Tibial nerve (tissue), 4 donors: Measurements from ENCODE around the gene S100A16. TPM values are rescaled to one million over a fixed set of nuclear protein-coding genes. Genes with fewer than 3 reads are reported as not detected.

Experiments
- DNase-seq, 2 donors: peaks; one replicate each; pipeline ENCODE4 v3.0.0-alpha.2; 2019; ENCODE audit warnings: low spot score in 2 of 2
- H3K27ac ChIP-seq, 4 donors: fragments of 200-600 bp; sonication (generic) in 3 of 4; one replicate each; pipeline ENCODE4 v1.5.1; 2017 to 2019; ENCODE audit warnings: mild to moderate bottlenecking in 1 of 4
- H3K27me3 ChIP-seq, 2 donors: fragments of 200-600 bp; sonication (generic) in 1 of 2; one replicate each; pipeline versions ENCODE4 v1.5.1 to v1.6.0; 2017 to 2019
- H3K36me3 ChIP-seq, 3 donors: fragments of 200-600 bp; sonication (generic); one replicate each; pipeline ENCODE4 v1.5.1; 2018 to 2019
- H3K4me1 ChIP-seq, 4 donors: fragments of 200-600 bp; sonication (generic) in 3 of 4; one replicate each; pipeline ENCODE4 v1.5.1; 2017 to 2019
- H3K4me3 ChIP-seq, 4 donors: fragments of 200-600 bp; sonication (generic) in 3 of 4; one replicate each; pipeline ENCODE4 v1.5.1; 2017 to 2019; ENCODE audit warnings: mild to moderate bottlenecking in 1 of 4, moderate library complexity in 1 of 4
- H3K9me3 ChIP-seq, 4 donors: fragments of 200-600 bp; sonication (generic) in 3 of 4; one replicate each; pipeline ENCODE4 v1.5.1; 2017 to 2019
- EP300 ChIP-seq, 2 donors: sonication (generic); formaldehyde crosslinking; IDR thresholded peaks; one replicate each; pipeline ENCODE4 v1.6.1; 2017; ENCODE audit warnings: antibody characterized with exemption in 2 of 2, mild to moderate bottlenecking in 1 of 2
- POLR2A ChIP-seq, 2 donors: fragments of 450-650 bp; IDR thresholded peaks; one replicate each; pipeline ENCODE4 v1.6.1; 2017; ENCODE audit warnings: antibody characterized with exemption in 2 of 2, mild to moderate bottlenecking in 2 of 2, moderate library complexity in 2 of 2
- WGBS, 2 donors: methylation state at CpG; one replicate each; pipeline ENCODE4 v1.1.5; 2018; 5-methylcytosine and 5-hydroxymethylcytosine counted together
- total RNA-seq, 4 donors: library from RNA; depleted of rRNA; stranded (reverse); fragments of >200 nt; gene quantifications; one replicate each; pipeline ENCODE4 v1.1.0, GENCODE V29; 2016
- TF ChIP-seq, protein P1 (sequence below), 5 experiments: fragments of 200-600 bp in 3 of 5; fragments of 450-650 bp in 2 of 5; sonication (generic) in 3 of 5; IDR thresholded peaks; one replicate each; pipeline ENCODE4 v1.5.1; 2016 to 2019; ENCODE audit warnings: antibody characterized with exemption in 5 of 5, mild to moderate bottlenecking in 3 of 5, moderate library complexity in 2 of 5

The S100A16 gene
- total RNA-seq, 4 donors from 2014 or later: 45.5 to 120 (median 77.1) TPM

- no peak for DNase-seq
- WGBS, 2 donors: 59 to 74% methylated on average over 3 to 5 of the region's 5 CpGs
- H3K9me3 ChIP-seq: no peaks in the 10 kb centered on the region
- no peaks in the 10 kb centered on the region for H3K27me3 ChIP-seq
- H3K27ac ChIP-seq: peak overlapping the region; percentile 88 to 99 (median 94)
- TF ChIP-seq EP300 (IDR thresholded peaks at IDR 0.05) (no peak), POLR2A (IDR thresholded peaks at IDR 0.05) (no peak)
- TF ChIP-seq, protein P1, sequence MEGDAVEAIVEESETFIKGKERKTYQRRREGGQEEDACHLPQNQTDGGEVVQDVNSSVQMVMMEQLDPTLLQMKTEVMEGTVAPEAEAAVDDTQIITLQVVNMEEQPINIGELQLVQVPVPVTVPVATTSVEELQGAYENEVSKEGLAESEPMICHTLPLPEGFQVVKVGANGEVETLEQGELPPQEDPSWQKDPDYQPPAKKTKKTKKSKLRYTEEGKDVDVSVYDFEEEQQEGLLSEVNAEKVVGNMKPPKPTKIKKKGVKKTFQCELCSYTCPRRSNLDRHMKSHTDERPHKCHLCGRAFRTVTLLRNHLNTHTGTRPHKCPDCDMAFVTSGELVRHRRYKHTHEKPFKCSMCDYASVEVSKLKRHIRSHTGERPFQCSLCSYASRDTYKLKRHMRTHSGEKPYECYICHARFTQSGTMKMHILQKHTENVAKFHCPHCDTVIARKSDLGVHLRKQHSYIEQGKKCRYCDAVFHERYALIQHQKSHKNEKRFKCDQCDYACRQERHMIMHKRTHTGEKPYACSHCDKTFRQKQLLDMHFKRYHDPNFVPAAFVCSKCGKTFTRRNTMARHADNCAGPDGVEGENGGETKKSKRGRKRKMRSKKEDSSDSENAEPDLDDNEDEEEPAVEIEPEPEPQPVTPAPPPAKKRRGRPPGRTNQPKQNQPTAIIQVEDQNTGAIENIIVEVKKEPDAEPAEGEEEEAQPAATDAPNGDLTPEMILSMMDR (IDR thresholded peaks at IDR 0.05): no peak
- H3K4me1 ChIP-seq: peaks cover 0 to 66% (median 48%) of the 10 kb centered on the region in 4 donors
- H3K36me3 ChIP-seq: peaks cover 0 to 4% (median 0%) of the 10 kb centered on the region in 3 donors
- peak overlapping the region in 2 of 4 donors; percentile 54 to 66 for H3K4me3 ChIP-seq
These were observed 469 bp upstream of the S100A16 start for GRCh38 chr1:153613406-153613805.

DNA sequence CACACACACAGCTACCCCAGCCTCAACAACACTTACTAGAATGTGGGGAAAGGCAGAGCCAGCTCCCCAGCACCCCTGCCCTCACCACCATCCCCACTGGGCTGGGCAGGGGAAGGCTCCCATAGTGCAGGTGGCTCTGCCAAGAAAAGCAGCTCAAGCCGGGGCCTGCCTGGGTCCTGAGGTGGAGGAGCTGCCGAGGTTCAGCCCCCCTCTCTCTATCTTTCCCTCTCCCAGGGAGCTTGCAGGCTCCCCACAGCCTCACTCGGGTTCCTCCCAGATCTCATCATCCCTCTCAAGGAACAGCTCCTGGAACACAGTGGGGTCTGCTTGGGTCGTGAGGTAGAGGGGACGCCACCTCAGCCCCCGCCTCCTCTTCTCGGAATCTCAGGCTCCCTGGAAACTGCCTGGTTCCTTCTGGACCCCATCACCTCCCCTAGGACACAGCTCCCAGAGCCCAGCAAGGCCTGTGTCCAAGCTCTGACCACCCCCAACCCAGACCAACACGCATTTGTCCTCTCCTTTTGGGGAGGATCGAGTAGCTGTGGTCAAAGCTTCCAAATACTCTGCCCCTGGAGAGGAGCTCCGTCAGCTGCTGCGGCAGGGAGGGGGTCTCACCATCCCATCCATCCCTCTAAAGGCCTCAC lies 704 bp downstream of the S100A16 start:
- Histone ChIP-seq H3K27ac (peak overlapping the region; percentile 88 to 99 (median 94)), H3K27me3 (no peaks in the 10 kb centered on the region), H3K36me3 (peaks cover 0 to 6% (median 0%) of the 10 kb centered on the region in 3 donors), H3K4me3 (peak overlapping the region; percentile 45 to 66 (median 58)), H3K9me3 (no peaks in the 10 kb centered on the region), H3K4me1 (peaks cover 0 to 77% (median 54%) of the 10 kb centered on the region in 4 donors)
- WGBS, 2 donors: 37% methylated on average over 11 of the region's 11 CpGs
- no peak for TF ChIP-seq EP300 (IDR thresholded peaks at IDR 0.05)
- no peak for TF ChIP-seq POLR2A (IDR thresholded peaks at IDR 0.05)
- TF ChIP-seq, protein P1 (IDR thresholded peaks at IDR 0.05): no peak
- no peak for DNase-seq

- no peaks in the 10 kb centered on the region for H3K9me3 ChIP-seq
- DNase-seq: no peak
- H3K4me3 ChIP-seq: peak overlapping the region; percentile 45 to 66 (median 58)
- no peaks in the 10 kb centered on the region for H3K27me3 ChIP-seq
- peak overlapping the region; percentile 88 to 99 (median 94) for H3K27ac ChIP-seq
- TF ChIP-seq EP300 (IDR thresholded peaks at IDR 0.05) (no peak), POLR2A (IDR thresholded peaks at IDR 0.05) (no peak)
- TF ChIP-seq, protein P1 (IDR thresholded peaks at IDR 0.05): no peak
- WGBS, 2 donors: 41 to 68% methylated on average over 1 of the region's 1 CpG
- H3K36me3 ChIP-seq: peaks cover 0 to 15% (median 0%) of the 10 kb centered on the region in 3 donors
- H3K4me1 ChIP-seq: peaks cover 0 to 76% (median 46%) of the 10 kb centered on the region in 4 donors
These were observed 1.6 kb downstream of the S100A16 start for GRCh38 chr1:153611356-153611755.

DNA sequence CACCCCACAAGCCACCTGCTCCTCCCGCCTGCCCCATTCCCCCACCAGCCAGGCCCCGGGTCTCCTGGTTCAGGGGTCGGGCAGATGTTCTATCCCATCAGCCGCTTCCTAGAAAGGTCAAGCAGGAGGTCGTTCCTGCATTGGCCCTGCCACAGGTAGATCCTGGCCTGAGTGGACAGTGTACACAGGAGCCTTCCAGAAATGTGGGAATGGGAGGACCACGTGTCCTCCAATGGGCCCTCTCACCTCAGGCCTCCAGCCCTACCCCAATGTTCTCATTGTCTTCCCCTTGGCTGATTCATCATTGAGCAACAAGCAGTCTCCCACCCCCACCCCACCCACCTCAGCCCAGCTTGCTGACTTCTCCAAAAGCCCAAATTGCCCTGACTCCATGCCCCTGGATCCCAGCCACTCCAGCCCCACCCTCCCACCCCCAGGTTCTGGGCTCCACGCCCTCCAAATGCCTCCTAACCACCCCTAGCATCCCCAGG lies 2.1 kb downstream of the S100A16 start:
- WGBS, 2 donors: 60 to 68% methylated on average over 7 of the region's 7 CpGs
- H3K27ac ChIP-seq: peak overlapping the region; percentile 89 to 99 (median 94)
- H3K4me1 ChIP-seq: peaks cover 0 to 71% (median 42%) of the 10 kb centered on the region in 4 donors
- no peaks in the 10 kb centered on the region for H3K27me3 ChIP-seq
- TF ChIP-seq, protein P1 (IDR thresholded peaks at IDR 0.05): no peak
- no peak for TF ChIP-seq POLR2A (IDR thresholded peaks at IDR 0.05)
- no peak for TF ChIP-seq EP300 (IDR thresholded peaks at IDR 0.05)
- H3K9me3 ChIP-seq: no peaks in the 10 kb centered on the region
- peak overlapping the region in 3 of 4 donors; percentile 15 to 62 (median 54) for H3K4me3 ChIP-seq
- no peak for DNase-seq
- H3K36me3 ChIP-seq: peaks cover 0 to 20% (median 0%) of the 10 kb centered on the region in 3 donors

- TF ChIP-seq EP300 (IDR thresholded peaks at IDR 0.05): no peak
- TF ChIP-seq, protein P1 (IDR thresholded peaks at IDR 0.05): no peak
- H3K9me3 ChIP-seq: no peaks in the 10 kb centered on the region
- no peak for DNase-seq
- H3K4me1 ChIP-seq: peaks cover 0 to 68% (median 41%) of the 10 kb centered on the region in 4 donors
- H3K27me3 ChIP-seq: no peaks in the 10 kb centered on the region
- peak overlapping the region; percentile 89 to 99 (median 94) for H3K27ac ChIP-seq
- H3K36me3 ChIP-seq: peaks cover 0 to 25% (median 0%) of the 10 kb centered on the region in 3 donors
- 54 to 77% methylated on average over 3 to 4 of the region's 4 CpGs for WGBS, 2 donors
- H3K4me3 ChIP-seq: peak overlapping the region in 1 of 4 donors; percentile 15
These were observed 2.6 kb downstream of the S100A16 start for GRCh38 chr1:153610334-153610733.
